HG03064 (cell line): ENCODE results near the gene CYSRT1.
A peak's percentile ranks its signal among the peaks of the same experiment; 100 is the strongest.
"Not testable (repeated sequence)": the region's sequence is repeated elsewhere in the genome, so short reads cannot be mapped to it uniquely, and the experiment has no call there.

Experiments
- ATAC-seq: cut with Tn5 transposase; IDR thresholded peaks from one replicate; pipeline ENCODE4 v1.9.1; 2021; ENCODE audit warnings: low read depth; ENCODE audit not compliant: unreplicated experiment

Gene CYSRT1

DNA sequence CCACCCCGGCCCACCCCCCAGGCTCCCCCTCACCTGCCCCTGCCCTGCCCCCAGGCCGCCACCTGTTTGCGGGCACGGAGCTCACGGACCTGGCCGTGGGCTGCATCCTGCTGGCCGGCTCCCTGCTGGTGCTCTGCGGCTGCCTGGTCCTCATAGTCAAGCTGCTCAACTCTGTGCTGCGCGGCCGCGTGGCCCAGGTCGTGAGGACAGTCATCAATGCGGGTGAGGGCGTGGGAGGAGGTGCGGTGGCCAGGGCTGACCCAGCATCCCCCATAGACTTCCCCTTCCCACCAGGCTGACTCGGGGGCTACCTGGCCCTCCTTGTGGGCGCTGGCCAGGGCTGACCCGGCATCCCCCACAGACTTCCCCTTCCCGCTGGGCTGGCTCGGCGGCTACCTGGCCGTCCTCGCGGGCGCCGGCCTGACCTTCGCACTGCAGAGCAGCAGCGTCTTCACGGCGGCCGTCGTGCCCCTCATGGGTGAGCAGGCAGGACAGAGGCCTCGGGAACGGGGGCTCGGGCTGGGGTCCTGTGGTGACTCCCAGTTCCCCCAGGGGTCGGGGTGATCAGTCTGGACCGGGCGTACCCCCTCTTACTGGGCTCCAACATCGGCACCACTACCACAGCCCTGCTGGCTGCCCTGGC is 9.2 kb downstream of the CYSRT1 start:
- no peak for ATAC-seq

DNA sequence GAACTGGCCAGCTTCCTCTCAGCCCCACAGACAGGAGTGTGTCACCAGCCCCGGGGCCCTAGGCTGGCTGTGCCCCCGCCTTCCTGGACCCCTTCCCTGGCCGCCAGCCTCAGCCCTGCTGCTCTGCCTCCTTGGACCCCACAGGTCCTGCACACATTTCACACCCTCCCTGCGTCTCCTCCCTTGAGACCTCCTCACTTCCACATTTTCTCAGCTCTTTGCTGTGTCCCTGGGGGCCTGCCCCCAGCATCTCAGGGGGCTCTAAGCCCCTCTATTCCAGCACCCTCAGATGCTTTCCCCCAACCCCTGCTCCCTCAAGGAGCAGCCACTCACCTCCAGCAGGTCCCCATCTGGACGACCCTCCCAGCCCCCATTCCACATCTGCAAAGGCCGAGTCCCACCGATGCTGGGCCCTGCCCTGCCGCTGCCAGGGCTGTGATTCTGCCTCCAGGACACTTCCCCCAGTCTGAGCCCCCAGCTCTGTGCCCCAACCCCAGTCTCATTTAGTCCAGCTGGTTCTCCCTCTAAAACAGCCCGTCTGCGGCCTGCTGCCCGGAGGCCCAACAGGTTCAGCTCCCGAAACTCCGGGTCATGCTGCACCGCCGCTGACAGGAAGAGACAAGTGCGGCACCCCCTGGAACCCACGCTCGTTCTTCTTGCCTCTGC is 9.9 kb downstream of the CYSRT1 start:
- ATAC-seq, result no peak

DNA sequence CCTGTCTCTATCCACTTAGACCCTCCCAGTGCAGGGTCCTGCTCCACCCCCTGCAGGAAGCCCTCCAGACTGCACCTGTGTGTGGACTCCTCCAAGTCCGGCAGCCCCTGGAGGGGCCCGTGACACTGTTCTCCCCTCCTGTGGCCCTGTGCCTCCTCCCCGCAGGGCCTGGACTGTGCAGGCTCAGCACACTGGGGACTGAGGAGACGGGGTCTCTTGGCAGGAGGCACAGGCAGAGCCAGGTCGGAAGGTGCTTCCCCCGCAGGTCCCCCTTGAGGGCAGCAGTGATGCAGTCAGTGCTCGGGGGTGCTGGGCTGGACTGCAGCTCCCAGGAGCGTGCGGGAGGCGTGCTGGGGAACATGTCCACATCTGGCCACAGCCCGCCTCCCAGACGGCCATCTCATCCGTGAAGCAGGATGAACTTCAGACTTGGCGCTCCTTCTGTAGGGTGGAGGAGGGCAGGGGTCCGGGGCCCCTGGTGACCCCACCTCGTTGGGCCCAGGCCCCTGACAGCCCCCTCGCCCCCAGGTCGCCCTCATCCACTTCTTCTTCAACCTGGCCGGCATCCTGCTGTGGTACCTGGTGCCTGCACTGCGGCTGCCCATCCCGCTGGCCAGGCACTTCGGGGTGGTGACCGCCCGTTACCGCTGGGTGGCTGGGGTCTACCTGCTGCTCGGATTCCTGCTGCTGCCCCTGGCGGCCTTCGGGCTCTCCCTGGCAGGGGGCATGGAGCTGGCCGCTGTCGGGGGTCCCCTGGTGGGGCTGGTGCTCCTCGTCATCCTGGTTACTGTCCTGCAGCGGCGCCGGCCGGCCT is 10.7 kb downstream of the CYSRT1 start:
- ATAC-seq, result no peak

DNA sequence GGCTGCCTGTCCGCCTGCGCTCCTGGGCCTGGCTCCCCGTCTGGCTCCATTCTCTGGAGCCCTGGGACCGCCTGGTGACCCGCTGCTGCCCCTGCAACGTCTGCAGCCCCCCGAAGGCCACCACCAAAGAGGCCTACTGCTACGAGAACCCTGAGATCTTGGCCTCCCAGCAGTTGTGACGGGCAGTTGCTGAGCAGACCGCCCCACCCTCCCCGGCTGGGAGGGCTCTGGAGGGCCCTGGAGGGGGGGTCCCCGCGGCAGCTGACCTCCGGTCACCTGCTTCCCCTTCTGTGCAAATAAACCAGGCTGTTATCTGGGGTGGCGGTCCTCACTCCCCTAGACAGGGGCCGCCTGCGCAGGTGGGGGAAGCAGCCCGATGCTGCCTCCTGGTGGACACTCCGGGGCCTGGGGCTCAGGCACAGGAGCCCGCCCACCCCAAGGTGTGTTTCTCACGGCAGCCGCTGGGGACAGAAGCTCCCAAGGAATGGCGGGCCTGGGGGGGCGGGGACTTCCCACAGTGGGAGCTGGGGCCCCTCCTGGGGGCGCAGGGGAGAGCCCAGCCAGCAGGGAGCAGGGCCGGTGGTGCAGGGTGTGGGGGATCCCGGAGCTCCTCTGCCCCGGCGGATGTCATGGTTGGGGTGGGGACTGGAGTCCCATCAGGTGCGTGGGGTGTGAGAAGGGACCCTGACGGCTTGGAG is 11.4 kb downstream of the CYSRT1 start:
- no peak for ATAC-seq

DNA sequence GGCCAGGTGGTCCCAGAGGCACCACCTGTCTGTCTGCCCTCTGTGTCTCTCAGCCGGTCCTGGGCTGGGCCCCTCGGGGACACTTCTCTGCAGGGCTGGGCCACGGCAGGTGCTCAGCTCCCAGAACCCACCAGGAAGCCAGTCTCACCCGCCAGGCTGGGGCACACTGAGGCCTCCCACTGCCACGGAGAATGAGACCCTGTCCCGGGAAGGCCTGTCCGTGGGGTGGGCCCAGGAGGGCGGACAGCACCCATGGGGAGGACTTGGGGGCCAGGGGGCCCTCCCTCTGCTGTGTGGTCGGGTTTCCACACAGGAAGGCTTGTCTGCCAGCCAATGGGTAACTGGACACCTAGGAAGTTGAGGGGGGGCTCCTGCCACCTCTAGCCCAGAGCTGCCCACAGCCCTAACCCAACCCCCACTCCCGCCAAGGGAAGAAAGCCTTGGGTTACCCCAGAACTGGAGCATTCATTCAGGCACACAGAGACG is 12.0 kb downstream of the CYSRT1 start:
- ATAC-seq, result no peak

DNA sequence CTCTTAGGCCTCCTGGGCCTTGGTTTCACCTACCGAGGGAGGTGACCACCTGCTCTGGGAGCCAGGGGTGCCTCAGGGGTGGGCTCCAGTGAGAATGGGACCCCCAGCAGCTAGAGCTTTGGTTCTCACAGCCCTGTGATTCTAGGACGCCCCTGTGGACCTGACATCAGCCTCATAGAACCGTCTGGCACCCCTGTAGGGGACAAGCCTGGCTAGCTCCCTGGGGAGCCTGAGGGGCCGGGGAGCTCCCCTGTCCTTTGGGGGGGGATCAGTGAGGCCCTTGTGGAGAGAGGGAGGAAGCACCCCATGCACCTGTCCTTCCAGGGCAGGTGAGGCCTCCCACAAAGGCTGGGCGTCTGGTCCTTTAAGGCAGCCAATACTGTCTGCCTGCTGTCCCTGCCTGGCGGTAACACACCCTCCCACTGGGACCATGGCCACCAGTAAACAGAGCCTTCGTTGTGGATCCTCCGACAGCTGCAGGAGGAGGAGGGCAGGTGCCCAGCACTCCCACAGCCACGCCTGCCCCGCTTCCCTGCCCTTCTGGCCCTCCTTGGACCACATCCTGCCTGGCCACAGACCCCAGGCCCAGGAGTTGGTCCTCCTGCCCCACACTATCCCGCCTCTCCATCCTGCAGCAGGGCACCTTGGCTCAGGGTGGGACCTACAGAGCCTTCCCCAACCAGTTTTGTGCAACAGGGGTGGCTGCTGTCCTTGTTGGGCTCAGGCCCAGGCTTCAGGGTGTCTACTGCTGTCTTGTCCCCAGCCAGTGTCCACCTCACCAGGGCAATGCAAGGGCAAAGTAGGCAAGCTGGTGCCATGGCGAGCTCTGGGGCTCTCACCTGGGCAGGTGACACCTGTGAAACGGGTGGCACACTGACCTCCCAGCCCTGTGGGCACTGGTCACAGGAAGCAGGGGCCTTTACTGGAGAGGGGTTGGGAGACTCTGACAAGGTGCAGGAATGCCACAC is 13.1 kb downstream of the CYSRT1 start:
- no peak for ATAC-seq

DNA sequence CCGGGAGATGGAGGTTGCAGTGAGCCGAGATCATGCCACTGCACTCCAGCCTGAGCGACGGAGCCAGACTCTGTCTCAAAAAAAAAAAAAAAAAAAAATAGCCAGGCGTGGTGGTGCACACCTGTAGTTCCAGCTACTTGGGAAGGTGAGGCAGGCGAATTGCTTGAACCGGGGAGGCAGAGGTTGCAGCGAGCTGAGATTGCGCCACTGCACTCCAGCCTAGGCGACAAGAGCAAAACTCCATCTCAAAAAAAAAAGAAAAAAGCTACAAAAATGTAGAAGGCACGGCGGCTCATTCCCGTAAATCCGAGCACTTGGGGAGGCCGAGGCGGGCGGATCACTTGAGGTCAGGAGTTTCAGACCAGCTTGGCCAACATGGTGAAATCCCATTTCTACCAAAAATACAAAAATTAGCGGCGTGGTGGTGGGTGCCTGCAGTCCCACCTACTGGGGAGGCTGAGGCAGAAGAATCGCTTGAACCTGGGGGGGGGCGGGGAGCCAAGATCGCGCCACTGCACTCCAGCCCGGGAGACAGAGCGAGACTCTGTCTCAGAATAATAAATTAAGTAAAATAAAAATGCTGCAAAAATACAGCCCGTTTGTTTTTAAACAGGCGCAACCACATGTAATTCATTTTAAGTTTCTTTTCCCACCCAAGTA is 14.7 kb downstream of the CYSRT1 start:
- ATAC-seq, result not testable (repeated sequence)

DNA sequence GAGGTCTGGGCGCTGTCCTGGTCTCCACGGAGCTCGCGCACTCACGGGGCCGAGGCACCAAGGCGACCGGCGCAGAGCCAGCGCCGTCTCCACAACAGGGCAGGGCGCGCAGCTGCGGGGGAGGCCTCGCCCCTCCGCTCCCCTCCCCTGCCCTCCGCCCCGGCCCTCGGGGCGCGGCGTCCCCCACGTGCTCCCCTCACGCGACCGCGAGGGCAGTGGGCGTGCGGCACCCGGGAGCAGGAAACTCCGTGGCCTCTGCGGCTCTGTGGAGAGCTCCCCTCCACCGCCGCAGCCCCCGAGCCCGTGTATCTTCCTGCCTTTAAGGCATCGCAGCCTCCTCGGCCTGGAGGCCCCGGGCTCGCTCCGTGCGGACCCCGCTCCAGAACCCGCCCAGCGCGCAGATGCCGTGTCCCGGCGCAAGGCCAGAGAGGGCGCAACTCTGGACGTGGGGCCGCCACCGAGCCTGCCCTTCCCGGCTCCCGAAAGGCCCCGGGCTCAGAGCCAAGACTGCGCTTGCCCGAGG is 15.4 kb downstream of the CYSRT1 start:
- peak; percentile 13 for ATAC-seq

DNA sequence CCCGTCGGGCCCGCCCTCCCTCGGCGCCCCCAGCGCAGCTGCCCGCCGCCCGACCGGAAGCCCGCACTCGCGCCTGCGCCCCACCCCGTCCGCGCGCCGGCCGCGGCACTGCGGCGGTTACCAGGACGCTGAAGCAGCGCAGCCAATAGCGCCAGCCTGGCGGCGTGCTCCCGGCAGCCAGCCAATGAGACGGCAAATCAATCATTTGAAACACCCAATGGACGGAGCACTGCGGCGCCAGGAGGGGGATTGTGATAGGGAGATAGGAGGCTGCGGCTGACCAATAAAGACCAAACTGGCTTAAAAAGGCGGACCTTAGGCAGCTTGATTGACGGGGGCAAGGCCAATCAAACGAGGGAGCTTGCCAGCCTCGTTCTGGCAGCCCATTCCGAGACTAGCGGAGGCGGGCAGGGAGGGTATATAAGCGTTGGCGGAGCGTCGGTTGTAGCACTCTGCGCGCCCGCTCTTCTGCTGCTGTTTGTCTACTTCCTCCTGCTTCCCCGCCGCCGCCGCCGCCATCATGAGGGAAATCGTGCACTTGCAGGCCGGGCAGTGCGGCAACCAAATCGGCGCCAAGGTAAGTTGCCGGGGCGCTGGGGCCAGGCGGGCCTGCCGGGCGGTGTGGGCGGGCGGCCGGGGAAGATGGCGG is 16.0 kb downstream of the CYSRT1 start, which contains the start of gene TUBB4B:
TUBB4B (plus strand) TSS at position 447 of the 649 bp plus-strand sequence; CDS start at position 521, 74 bp downstream.
- ATAC-seq, result peak; percentile 67

DNA sequence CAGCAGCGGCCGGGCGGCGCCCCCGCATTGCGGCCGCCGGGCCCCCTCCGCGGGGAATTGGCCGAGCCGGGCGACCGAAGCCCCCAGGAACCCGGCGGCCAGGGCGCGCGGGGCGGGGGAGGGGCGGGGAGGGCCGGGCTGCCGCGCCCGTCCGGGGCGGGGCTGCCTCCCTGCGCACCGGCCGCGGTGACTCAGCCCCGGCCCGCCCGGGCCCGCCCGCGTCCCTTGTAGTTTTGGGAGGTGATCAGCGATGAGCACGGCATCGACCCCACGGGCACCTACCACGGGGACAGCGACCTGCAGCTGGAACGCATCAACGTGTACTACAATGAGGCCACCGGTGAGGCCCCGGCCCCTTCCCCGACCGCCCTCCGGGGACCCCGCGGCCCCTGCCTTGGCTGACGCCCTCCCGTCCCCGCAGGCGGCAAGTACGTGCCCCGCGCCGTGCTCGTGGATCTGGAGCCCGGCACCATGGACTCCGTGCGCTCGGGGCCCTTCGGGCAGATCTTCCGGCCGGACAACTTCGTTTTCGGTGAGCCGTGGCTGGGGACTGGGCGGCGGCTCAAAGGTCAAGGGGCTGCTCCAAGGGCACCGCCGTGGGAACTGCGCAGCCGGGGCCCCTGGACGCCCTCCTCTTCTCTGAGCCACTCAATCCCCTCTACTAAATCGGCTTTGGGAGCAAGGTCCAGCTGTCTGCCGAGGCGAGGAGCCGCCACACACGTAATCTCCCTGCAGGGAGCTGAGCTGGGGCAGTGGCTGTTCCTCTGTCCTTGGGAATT is 16.7 kb downstream of the CYSRT1 start:
- ATAC-seq, result peak; percentile 4

DNA sequence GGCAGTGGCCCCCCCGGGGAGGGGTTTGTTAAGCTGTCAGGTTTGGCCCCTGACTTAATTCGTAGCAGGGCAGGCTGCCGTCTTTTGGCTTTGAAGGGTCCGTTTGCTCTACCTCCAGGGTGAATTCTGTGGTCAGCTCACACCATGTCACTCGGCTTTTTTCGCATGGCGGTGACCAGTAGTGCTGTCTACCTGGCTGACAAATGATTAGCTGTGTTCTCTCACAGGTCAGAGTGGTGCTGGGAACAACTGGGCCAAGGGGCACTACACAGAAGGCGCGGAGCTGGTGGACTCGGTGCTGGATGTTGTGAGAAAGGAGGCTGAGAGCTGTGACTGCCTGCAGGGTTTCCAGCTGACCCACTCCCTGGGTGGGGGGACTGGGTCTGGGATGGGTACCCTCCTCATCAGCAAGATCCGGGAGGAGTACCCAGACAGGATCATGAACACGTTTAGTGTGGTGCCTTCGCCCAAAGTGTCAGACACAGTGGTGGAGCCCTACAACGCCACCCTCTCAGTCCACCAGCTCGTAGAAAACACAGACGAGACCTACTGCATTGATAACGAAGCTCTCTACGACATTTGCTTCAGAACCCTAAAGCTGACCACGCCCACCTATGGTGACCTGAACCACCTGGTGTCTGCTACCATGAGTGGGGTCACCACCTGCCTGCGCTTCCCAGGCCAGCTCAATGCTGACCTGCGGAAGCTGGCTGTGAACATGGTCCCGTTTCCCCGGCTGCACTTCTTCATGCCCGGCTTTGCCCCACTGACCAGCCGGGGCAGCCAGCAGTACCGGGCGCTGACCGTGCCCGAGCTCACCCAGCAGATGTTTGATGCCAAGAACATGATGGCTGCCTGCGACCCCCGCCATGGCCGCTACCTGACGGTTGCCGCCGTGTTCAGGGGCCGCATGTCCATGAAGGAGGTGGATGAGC is 17.6 kb downstream of the CYSRT1 start:
- no peak for ATAC-seq

DNA sequence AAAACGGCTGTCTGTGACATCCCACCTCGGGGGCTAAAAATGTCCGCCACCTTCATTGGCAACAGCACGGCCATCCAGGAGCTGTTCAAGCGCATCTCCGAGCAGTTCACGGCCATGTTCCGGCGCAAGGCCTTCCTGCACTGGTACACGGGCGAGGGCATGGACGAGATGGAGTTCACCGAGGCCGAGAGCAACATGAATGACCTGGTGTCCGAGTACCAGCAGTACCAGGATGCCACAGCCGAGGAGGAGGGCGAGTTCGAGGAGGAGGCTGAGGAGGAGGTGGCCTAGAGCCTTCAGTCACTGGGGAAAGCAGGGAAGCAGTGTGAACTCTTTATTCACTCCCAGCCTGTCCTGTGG is 18.3 kb downstream of the CYSRT1 start:
- ATAC-seq, result not testable (repeated sequence)

DNA sequence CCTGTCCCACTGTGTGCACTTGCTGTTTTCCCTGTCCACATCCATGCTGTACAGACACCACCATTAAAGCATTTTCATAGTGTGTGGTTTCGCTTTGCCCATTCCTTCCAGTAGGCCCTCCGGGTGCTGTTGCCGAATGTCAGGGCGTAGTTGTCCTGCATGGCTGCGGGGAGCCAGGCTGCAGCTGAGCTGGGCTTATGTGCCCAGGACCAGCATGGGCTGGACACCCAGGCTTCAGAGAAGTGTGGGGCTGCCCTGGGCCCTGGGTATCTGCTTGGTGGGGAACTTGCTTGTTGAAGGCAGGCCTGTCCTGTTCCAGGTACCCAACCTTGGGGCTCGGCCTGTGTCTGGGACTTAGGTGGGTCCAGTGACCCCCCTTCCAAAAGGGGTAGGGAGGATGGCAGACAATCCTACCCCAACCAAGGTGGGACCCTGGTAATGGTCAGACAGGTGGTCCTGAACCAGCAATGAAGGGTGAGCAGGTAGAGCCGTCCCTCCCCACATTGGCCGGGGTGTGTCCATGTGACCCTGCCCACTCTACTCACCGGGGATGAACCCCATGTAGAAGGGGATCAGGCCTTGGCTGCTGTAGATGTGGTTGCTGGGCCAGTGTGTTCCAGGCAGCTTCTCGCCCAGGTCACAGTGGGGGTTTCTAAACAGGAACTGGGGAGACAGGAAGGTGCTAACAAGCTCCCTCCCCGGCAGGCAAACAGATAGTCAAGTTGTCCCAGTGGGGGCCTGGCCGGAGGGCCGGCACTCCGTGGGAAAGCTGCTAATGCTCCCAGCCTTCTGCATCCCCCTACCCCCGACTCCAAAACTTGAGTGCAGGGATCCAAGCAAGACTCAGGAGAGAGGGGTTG is 18.9 kb downstream of the CYSRT1 start:
- ATAC-seq, result no peak

DNA sequence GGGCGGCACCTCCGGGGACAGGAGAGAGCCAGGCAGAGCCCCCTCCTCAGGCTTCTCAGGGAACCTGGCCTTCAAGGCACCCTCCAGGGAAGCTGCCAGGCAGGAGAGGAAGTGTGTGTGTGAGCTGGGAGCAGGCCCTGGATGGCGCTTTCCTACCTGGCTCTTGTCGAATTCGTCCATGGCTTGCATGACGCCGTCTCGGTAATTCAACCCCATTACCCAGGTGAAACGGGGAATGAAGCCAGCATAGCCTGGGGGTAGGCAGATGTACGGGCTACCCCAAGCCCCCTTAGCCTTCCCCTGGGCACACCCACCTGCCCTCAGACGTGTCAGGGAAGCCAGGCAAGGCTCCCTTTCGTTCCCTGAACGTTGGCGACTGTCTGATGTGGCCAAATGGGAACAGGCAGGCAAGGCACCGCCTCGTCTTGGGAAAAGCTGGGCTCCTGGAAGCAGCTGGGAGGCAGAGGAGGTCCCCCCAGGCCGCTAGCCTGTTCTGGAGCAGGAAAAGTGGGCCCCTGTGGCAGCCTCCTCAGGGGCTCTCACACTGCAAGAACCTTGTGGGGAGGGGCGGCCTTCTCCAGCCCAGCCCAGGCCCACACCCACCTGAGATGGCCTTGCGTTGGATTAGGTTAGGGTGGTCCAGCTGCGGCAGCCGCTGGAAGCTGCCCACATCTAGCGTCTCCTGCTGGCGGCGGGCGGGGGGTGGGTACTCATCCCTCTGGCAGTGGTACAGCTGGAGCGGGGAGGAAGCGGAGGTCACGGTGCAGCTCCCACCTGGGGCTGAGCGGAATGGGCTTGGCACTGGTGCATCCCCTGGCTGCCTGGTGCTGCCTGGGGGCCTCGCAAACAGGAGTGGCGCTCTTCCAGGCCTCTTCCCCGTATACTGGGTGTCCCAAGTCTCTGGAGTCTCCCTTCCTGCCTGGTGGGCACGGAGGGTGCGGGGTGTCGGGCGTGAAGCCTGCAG is 19.8 kb downstream of the CYSRT1 start:
- ATAC-seq, result no peak
